NT2/D1 (cell line): ENCODE data around the gene ALG14.
"Not testable (repeated sequence)": the region's sequence is repeated elsewhere in the genome, so short reads cannot be mapped to it uniquely, and the experiment has no call there.

Experiments used
- DNase-seq: peaks from one replicate; pipeline ENCODE4 v3.0.0-alpha.2; 2011; ENCODE audit warnings: low read depth, low spot score
- H3K27me3 ChIP-seq: 2 replicates; pipeline ENCODE4 v1.6.0; 2011; ENCODE audit warnings: mild to moderate bottlenecking; ENCODE audit not compliant: insufficient read length, insufficient read depth
- H3K36me3 ChIP-seq: 2 replicates; pipeline ENCODE4 v1.6.1; 2011; ENCODE audit warnings: mild to moderate bottlenecking, low read length, mixed read lengths; ENCODE audit not compliant: insufficient read depth, insufficient read length
- H3K4me1 ChIP-seq: 2 replicates; pipeline ENCODE4 v1.5.1; 2011; ENCODE audit not compliant: insufficient read depth, insufficient read length
- H3K4me3 ChIP-seq: 2 replicates; pipeline ENCODE4 v1.5.1; 2011; ENCODE audit warnings: low read depth; ENCODE audit not compliant: insufficient read length
- H3K9ac ChIP-seq: 2 replicates; pipeline ENCODE4 v1.6.0; 2011; ENCODE audit warnings: low read depth; ENCODE audit not compliant: insufficient read length
- H3K9me3 ChIP-seq: 2 replicates; pipeline ENCODE4 v1.5.1; 2011; ENCODE audit warnings: mild to moderate bottlenecking, low read length; ENCODE audit not compliant: insufficient read depth
- SUZ12 ChIP-seq: IDR thresholded peaks from 2 replicates; pipeline ENCODE4 v1.6.1; 2011; ENCODE audit not compliant: insufficient read length, insufficient read depth; ENCODE audit errors: extremely low read depth
- YY1 ChIP-seq: IDR thresholded peaks from 2 replicates; pipeline ENCODE4 v1.6.1; 2011; ENCODE audit not compliant: insufficient read length, insufficient read depth
- ZNF274 ChIP-seq: IDR thresholded peaks from 2 replicates; pipeline ENCODE4 v1.6.1; 2011; ENCODE audit warnings: mild to moderate bottlenecking, low read depth, low read length

ALG14 gene

GRCh38 chr1:95002540-95003432, 70.0 kb downstream of the ALG14 start:
- H3K4me1 ChIP-seq = no peaks in the 10 kb centered on the region
- no peaks in the 10 kb centered on the region for H3K36me3 ChIP-seq
- TF ChIP-seq ZNF274 = no peak
- no peak for TF ChIP-seq YY1
- no peak for TF ChIP-seq SUZ12
- no peak overlapping the region for H3K9ac ChIP-seq
- H3K9me3 ChIP-seq = no peaks in the 10 kb centered on the region
- no peaks in the 10 kb centered on the region for H3K27me3 ChIP-seq
- no peak for DNase-seq
- H3K4me3 ChIP-seq = no peak overlapping the region

- H3K4me1 ChIP-seq = no peaks in the 10 kb centered on the region
- no peak overlapping the region for H3K4me3 ChIP-seq
- H3K9ac ChIP-seq = no peak overlapping the region
- TF ChIP-seq YY1 = no peak
- TF ChIP-seq ZNF274 = no peak
- TF ChIP-seq SUZ12 = no peak
- DNase-seq = no peak
- no peaks in the 10 kb centered on the region for H3K9me3 ChIP-seq
- H3K36me3 ChIP-seq = no peaks in the 10 kb centered on the region
- no peaks in the 10 kb centered on the region for H3K27me3 ChIP-seq
These were observed 70.6 kb downstream of the ALG14 start for GRCh38 chr1:95002164-95002539.

DNA sequence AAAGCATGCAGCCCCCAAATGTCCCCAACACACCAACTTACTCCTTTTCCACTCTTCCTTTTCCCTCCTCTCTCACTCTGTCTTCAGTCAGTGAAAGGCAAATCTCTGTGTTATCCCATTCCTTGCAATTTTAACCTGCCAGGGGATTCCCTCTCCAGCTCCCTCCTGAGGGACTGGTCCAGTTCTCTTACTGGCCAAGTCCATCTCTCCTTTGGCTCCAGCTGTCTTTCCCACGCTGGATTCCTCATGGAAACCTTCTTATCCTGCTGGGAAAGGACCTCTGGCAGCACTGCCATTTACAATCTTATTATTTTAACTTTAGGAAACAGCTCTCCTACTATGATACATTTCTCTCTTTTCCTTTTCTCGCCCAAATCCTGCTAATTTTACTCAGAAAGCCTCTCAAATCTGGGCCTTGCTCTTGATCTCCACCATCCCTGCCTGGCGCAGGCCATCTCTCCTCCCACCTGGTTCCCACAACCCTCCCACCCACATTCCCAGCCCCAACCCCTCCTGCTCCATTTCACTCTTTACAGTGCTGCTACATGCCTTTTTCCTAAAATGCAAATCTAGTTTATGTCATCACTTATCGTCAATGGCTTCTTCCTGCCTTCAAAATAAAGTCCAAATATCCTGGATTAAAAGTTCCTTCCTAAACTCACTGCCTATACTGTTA, 73.2 kb downstream of the ALG14 start:
- H3K4me1 ChIP-seq = no peaks in the 10 kb centered on the region
- H3K36me3 ChIP-seq = no peaks in the 10 kb centered on the region
- no peak overlapping the region for H3K9ac ChIP-seq
- no peak overlapping the region for H3K4me3 ChIP-seq
- no peak for TF ChIP-seq ZNF274
- no peak for TF ChIP-seq SUZ12
- TF ChIP-seq YY1 = no peak
- no peaks in the 10 kb centered on the region for H3K9me3 ChIP-seq
- no peaks in the 10 kb centered on the region for H3K27me3 ChIP-seq
- DNase-seq = no peak

DNA sequence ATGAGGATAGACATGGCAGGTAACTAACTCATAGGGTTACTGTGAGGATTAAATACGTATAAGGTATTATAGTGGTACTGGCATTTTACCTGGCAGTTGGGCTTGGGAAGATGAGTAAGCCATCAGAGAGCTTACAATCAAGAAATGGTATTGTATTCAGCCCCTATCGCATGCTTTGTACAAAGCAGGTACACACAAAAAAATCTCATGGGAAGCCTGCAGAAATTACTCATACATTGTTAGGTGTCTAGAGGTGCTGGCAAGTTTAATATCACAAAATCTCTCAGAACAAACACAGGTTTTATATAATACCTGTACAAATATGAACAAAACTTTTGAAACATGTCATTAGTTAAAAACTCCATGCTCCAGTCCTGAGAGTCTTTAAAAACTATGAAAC, 74.0 kb downstream of the ALG14 start:
- TF ChIP-seq ZNF274 (no peak), YY1 (no peak), SUZ12 (no peak)
- no peaks in the 10 kb centered on the region for H3K27me3 ChIP-seq
- no peak for DNase-seq
- H3K9ac ChIP-seq = no peak overlapping the region
- no peak overlapping the region for H3K4me3 ChIP-seq
- no peaks in the 10 kb centered on the region for H3K4me1 ChIP-seq
- H3K9me3 ChIP-seq = no peaks in the 10 kb centered on the region
- H3K36me3 ChIP-seq = no peaks in the 10 kb centered on the region

DNA sequence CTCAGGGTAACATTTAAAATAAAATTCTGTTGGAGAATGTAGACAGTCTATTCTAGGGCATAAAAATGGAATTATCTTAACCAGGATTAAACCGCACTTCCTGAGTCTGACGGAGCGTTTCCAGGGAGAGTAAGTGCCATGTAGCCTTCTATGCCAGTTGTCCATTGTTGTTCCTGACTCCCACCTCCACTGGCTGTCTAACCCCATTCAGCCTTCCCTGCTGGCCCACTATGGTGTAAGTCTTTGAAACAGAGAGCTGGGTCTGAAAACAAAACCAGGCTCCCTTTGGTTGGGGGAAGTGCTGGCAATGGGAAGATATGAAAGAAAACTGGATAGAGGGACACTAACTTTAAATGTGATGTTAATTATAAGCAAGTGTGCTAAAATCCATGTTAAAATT, 74.6 kb downstream of the ALG14 start:
- Histone ChIP-seq H3K27me3 (no peaks in the 10 kb centered on the region), H3K9me3 (no peaks in the 10 kb centered on the region), H3K4me1 (no peaks in the 10 kb centered on the region), H3K9ac (no peak overlapping the region), H3K4me3 (no peak overlapping the region), H3K36me3 (no peaks in the 10 kb centered on the region)
- no peak for TF ChIP-seq ZNF274
- TF ChIP-seq YY1 = no peak
- TF ChIP-seq SUZ12 = no peak
- DNase-seq = no peak

DNA sequence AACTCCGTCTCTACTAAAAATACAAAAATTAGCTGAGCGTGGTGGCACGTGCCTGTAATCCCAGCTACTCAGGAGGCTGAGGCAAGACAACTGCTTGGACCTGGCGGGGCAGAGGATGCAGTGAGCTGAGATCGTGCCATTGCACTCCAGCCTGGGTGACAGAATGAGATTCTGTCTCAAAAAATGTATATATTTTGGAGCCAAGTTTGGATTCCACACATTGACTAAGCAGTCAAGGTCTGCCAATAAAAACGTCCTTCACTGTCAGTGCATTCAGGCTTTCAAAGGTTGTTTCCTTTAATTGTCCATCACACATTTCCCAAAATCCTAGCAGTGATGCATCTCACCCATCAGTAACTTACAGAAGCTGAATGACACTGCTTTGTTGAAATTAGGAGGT, 77.2 kb downstream of the ALG14 start:
- not testable (repeated sequence) for DNase-seq, H3K36me3 ChIP-seq, H3K27me3 ChIP-seq, H3K4me1 ChIP-seq, H3K9ac ChIP-seq, H3K4me3 ChIP-seq, H3K9me3 ChIP-seq

DNA sequence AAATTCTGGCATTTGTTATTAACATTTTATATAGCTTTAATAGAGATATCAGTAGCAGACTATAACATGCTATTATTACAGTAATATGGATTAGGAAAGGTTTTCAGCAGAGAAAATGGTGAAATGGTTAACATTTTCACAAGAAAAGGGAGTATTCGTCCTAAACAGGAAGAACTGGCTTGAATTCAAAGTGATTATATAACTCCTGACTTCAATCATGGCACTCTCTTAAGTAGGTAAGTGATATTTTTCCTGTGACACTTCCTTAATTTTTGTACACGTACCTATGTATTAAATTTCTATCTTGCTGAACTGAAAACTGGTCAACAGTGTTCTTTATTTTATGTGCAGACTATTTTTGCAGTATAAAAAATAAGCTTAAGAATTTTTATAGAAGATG, 77.9 kb downstream of the ALG14 start:
- no peak overlapping the region for H3K9ac ChIP-seq
- H3K4me3 ChIP-seq = no peak overlapping the region
- H3K36me3 ChIP-seq = no peaks in the 10 kb centered on the region
- no peak for TF ChIP-seq SUZ12
- H3K9me3 ChIP-seq = no peaks in the 10 kb centered on the region
- no peaks in the 10 kb centered on the region for H3K27me3 ChIP-seq
- no peak for DNase-seq
- H3K4me1 ChIP-seq = no peaks in the 10 kb centered on the region
